Stomach (tissue), 4 donors: Measurements from ENCODE around the gene CDH2.

ENCODE experiments used
- CTCF ChIP-seq, 7 experiments: fragments of 450-650 bp in 4 of 7; fragments of 200-600 bp in 3 of 7; sonication (generic) in 3 of 7; IDR thresholded peaks; one replicate each; pipeline ENCODE4 v1.5.1; 2016 to 2019; ENCODE audit warnings: antibody characterized with exemption in 7 of 7, control low read depth in 2 of 7, mild to moderate bottlenecking in 1 of 7
- EP300 ChIP-seq: sonication (generic); formaldehyde crosslinking; IDR thresholded peaks from one replicate; pipeline ENCODE4 v1.6.1; 2017; ENCODE audit warnings: antibody characterized with exemption
- POLR2A ChIP-seq, 4 donors: fragments of 450-650 bp; IDR thresholded peaks; one replicate each; pipeline ENCODE4 v1.6.1; 2016; ENCODE audit warnings: antibody characterized with exemption in 4 of 4, control low read depth in 2 of 4, mild to moderate bottlenecking in 1 of 4, moderate library complexity in 1 of 4
- POLR2AphosphoS5 ChIP-seq, 3 donors: sonication (generic); formaldehyde crosslinking; IDR thresholded peaks; one replicate each; pipeline ENCODE4 v1.6.1; 2016; ENCODE audit warnings: antibody characterized with exemption in 3 of 3

DNA sequence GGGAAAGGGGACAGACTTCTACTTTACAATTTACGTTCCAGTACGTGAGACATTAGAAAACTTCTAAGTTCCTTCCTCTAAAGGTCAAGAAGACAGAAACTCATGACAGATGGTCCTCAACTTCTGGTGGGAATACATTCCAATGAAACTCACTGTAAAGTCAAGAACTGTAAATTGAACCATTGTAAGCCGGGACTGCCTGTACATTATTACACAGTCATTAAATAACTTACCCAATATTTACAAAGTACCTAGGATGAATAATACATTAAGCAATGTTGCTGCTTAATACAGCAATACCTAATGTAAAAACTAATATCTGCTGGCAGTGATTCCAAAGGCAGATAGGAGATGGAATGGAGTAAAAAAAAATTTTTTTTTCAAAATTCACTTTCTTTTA, 51.9 kb downstream of the CDH2 start:
- TF ChIP-seq CTCF (IDR thresholded peaks at IDR 0.05), result no peak
- no peak for TF ChIP-seq POLR2A (IDR thresholded peaks at IDR 0.05)
- no peak for TF ChIP-seq POLR2AphosphoS5 (IDR thresholded peaks at IDR 0.05)
- no peak for TF ChIP-seq EP300
